ENCODE data around the gene CEP19.

CEP19 gene

DNA sequence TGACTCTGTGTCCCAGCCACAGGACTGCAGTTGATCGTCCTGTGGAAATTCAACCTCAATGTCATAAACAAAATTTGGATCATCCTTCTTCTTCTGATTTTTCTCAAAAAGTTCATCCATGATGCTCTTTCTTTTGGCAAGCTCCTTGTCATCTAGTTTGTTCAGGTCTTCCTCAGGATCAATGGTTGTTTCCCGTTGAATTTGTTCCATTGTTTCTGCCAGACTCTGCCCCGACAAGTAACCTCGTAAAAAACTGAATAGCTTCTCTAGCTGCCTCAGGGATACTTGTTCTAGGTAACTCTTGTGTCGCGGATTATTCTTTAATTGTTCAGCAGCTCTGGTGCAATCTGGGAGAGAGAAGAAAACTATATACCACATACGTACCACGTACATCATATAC, 4.5 kb downstream of the CEP19 start:
- no peak for DNase-seq

DNA sequence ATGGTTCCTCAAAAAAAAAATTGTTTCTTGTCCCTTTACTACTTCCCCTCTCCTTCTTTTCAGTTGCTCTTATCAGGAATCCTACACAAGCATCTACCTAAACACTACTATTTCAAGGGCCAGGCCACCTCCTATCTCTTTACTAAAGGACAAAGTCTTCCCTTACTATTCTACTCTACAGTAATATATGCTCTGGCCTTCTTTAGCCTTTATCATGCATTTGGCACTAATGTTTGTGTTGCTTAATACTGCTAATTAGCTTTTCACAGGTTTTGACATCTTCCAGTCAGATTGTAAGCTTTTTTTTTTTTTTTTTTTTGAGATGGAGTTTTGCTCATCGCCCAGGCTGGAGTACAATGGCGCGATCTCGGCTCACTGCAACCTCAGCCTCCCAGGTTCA, 5.3 kb downstream of the CEP19 start:
- DNase-seq = no peak

DNA sequence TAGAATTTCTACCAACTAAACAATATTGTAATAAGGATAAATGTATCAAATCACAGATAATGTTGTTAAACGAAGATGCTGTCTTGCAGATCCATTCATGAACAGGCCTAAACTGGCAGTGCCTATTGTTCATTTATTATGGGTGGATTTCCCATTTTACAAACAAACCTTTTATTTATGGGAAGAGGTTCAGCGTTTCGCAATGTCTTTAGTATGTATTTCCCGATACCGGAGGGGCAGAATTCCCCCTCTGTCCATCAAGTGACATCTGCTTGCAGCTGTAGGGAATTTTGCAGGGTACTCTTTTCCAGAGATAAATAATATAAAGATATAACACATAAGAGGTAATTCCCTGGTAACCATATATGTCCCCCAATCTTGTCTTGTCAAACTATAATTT, 5.7 kb downstream of the CEP19 start:
- DNase-seq = no peak

DNA sequence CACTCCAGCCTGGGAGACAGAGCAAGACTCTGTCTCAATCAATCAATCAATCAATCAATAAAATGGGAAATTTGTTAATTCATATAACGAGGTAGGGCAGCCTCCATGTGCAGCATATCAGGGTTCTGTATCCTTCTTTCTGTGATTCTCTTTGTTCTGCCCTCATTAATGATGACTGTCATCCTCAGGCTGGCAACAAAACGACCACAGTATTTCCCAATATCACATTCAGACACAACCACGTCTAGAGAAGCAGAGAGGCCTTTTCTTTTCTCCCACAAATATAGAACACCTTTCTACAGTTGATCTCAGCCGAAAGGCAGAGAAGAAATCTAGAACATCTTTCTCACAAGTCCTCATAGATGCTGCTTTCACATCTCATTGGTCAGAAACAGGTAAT, 11.2 kb downstream of the CEP19 start:
- no peak for DNase-seq

DNA sequence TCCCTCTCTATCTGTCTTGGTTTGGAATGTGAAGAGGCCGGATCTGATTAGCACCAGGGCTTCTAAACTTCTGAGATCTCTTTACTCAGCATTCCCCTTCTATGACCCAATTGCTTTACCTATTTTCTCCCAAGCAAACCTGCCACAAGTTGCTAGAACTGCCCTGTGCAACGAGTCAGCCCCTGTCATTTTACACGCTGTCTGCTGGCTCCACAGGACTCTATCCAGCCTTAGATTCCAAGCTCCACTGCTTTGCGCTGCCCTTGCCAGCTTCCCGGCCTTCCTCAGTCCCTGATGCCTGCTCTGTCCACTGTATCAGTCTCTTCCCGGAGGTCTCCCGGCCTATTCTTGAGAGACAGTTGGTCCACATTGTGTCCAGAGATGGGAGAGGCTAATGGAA, 12.3 kb downstream of the CEP19 start:
- no peak for DNase-seq

GRCh38 chr3:196697270-196697669, 14.8 kb downstream of the CEP19 start:
- DNase-seq = no peak

GRCh38 chr3:196695849-196696226, 16.2 kb downstream of the CEP19 start:
- no peak for DNase-seq

- no peak for DNase-seq
Measured at GRCh38 chr3:196694941-196695848, 16.9 kb downstream of the CEP19 start.

DNA sequence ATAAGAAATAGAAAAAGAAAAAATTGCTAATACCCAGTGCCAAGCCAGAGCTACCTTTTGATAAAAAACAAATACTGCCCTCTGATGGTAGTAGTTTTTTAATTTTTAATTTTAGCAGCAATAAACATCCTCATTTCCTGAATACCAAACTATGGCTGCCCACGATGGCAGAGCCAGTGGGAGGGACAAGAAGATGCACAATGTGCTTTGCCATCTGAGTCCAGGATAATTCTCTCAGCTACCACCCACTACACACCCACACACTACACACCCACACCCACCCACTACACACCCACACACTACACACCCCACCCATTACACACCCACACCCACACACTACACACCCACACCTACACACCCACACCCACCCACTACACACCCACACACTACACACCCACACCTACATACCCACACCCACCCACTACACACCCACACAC, 17.8 kb downstream of the CEP19 start:
- DNase-seq = peak; percentile 27

- no peak for DNase-seq
Measured at GRCh38 chr3:196691386-196691785, 20.7 kb downstream of the CEP19 start.

- no peak for DNase-seq
Measured at GRCh38 chr3:196689941-196690660, 21.9 kb downstream of the CEP19 start.

- no peak for DNase-seq
Measured at GRCh38 chr3:196688349-196688748, 23.7 kb downstream of the CEP19 start.

DNA sequence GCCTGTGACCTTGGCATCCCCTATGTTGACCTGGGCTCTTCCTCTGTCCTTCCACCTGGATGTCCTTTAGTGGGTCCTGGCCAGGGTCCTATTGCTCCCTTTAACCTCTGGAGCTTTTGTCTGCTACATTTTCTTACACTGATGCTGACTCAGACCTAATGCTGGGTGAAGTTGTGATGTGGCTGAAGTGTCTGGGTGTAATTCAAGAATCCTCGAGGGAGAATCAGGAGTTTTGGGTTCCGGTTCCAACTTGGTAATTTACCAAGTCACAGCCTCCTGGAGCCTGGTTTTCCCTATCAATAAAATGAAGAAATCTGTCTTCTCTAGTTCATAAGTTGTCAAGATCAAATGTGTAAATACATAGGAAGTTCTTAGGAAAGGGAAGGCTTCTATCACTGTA, 25.6 kb downstream of the CEP19 start:
- DNase-seq = no peak

GRCh38 chr3:196684548-196685407, 27.3 kb downstream of the CEP19 start:
- peak; percentile 57 for DNase-seq

DNA sequence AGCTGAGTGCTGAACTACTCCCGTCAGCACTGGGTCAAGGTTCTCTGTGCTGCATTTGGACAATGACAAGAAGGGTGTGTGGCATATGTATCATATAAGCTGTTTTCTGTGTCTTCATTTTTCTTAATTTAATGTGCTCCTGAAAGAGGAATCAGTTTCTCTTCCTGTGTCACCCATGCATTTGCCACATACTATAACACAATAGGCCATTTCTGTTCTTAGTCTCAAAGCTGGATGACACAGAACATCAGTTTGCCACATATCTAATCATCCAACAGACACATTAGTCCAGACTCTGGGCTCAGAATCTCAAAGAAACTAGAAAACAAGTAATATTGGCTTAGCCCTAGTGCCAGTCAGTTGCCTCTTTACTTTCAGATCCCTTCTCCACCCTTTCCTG, 34.1 kb downstream of the CEP19 start:
- no peak for DNase-seq

DNA sequence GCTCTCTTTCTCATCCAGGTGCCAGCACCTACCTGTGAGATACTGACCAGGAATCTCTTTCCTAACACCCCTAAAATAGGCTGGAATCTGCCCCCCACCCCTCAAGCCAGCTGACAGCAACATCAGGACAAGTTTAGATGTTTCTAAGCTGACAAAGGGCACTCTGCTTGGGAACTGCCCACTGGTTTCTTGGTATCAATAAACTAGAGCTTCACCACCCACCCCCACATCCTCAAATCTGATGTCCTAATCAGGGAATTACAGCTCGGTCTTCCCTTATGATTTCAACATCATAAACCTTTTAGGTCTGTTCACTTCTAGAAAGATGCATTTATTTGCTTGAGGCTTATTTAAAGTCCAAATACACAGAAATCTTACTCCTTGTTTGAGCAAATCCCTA, 34.7 kb downstream of the CEP19 start:
- DNase-seq = no peak

- DNase-seq = no peak
Measured at GRCh38 chr3:196673632-196674031, 38.4 kb downstream of the CEP19 start.

- DNase-seq = no peak
Measured at GRCh38 chr3:196670339-196670738, 41.7 kb downstream of the CEP19 start.

DNA sequence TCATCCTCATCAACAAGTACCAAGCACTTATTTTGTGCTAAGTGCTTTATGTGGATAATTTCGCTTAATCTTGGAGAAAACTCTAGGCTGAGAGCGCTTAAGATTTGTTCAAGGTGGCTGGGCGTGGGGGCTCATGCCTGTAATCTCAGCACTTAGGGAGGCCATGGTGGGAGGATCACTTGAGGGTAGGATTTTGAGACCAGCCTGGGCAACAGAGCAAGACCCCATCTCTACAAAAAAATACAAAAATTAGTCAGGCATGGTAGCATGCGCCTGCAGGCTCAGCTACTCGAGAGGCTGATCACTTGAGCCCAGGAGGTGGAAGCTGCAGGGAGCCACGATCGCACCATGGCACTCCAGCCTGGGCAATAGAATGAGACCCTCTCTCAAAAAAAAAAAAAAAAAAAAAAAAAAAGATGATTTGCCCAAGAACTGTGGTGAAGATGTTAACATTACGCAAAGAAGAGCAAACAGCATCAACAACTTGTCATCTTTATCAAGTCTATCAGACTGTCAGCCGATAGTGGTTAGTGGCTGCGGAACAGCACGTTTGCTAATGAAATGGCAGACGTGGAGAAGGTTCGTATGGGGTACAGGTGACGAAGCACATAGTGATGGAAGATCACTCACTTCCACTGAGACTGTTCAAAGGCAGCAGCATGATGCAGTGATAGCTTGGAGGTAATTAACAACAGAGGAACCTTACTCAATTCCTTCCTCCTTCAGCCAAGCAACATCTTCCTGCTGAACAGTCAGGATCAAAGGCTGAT, 44.8 kb downstream of the CEP19 start:
- DNase-seq = no peak

GRCh38 chr3:196666001-196666867, 45.8 kb downstream of the CEP19 start:
- peak; percentile 98 for DNase-seq
